NCI-H187 (cell line): Measurements from ENCODE around the gene BLCAP.

Experiments used
- DNase-seq, 2 experiments: peaks; one replicate each; lab custom pipeline; 2025; lab: John Stamatoyannopoulos, UW

The BLCAP gene

GRCh38 chr20:37529968-37530600 is 2.4 kb upstream of the BLCAP start:
- no peak for DNase-seq

DNA sequence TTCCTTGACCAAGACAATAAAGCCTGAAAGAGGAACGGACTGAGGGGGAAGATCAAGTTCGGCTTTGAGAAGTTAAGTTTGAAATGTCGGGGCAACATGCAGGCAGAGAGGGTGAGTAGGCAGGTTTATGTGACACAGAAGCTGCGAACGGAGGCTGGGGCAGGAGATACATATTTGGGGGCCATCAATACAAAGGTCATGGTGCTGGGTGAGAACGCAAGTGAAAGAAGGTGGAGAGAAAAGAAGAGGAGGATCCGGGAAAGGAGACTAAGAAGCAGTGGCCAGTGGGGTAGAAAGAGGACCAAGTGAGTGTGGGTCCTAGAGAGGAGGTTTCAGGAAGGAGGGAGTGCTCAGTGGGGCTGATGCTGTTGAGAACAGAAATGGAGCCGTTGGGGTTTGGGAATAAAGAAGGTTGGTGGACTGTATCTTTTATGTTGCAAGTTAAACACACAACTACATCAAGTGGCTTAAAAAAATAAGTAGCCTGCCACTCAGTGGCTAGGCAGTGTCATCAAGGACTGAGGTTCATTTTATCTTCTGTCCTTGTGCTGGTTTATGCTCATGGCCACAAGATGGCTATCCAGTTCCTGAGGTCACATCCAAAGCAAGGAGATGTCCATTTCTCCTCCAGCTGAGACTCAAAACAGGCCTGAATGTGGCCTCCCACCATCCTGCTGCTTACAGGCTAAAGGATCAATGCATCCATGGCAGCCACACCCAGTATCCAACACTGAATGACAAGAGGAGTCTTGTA is 1.7 kb upstream of the BLCAP start:
- no peak for DNase-seq

- no peak for DNase-seq
Measured at GRCh38 chr20:37528446-37529213, 954 bp upstream of the BLCAP start.

GRCh38 chr20:37526839-37527637 is 638 bp downstream of the BLCAP start:
- no peak for DNase-seq

- DNase-seq = no peak
Measured at GRCh38 chr20:37526238-37526838, 1.3 kb downstream of the BLCAP start.

- DNase-seq = no peak
Measured at GRCh38 chr20:37525810-37526209, 1.9 kb downstream of the BLCAP start.

- peak; percentile 67 to 91 for DNase-seq
Measured at GRCh38 chr20:37524859-37525708, 2.6 kb downstream of the BLCAP start.

DNA sequence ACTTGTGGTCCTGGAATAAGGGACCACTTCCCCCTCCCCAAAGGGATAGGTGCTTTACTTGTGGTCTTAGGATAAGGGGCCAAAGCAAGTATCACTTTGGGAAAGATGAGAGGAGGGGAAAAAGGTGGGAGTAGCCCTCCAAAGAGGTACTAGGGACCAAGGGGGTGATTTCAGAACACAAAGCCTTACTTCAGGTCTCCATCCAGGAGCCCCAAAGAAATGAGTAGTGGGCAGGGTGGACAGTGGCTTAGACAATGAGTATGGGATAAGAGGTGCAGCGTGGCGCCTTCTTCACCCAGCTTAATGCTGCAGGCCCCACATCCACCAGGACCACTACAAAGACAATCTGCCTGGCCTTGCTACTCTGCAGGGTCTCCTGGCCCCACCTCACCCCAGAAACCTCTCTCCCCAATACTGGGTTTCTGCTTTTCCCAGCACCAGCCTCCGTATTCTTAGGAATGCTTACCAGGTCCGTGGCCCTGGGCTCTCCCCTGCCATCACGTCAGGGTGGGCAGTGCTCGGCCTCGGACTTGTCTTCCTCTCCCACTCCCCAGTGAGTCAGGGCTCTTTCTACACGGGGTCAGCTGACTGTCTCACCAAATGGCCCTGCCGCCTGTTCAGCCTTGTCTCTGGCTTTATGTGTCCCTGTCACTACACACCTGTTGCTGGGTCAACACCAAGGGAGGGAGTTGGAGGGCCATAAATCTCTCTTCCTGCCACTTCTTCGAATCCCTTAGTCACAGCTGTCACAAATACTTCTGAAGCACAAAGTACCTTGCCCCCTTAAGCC is 3.6 kb downstream of the BLCAP start:
- peak; percentile 79 to 91 for DNase-seq

DNA sequence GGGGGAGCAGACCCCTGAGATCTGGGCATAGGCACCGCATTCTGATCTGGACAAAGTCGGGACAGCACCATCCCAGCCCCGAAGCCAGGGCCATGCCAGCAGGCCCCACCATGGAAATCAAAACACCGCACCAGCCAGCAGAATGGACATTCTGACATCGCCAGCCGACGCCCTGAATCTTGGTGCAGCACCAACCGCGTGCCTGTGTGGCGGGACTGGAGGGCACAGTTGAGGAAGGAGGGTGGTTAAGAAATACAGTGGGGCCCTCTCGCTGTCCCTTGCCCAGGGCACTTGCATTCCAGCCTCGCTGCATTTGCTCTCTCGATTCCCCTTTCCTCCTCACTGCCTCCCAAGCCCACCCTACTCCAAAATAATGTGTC is 4.7 kb downstream of the BLCAP start:
- DNase-seq = no peak

GRCh38 chr20:37522260-37523011 is 5.2 kb downstream of the BLCAP start:
- DNase-seq = peak; percentile 62 to 84

DNA sequence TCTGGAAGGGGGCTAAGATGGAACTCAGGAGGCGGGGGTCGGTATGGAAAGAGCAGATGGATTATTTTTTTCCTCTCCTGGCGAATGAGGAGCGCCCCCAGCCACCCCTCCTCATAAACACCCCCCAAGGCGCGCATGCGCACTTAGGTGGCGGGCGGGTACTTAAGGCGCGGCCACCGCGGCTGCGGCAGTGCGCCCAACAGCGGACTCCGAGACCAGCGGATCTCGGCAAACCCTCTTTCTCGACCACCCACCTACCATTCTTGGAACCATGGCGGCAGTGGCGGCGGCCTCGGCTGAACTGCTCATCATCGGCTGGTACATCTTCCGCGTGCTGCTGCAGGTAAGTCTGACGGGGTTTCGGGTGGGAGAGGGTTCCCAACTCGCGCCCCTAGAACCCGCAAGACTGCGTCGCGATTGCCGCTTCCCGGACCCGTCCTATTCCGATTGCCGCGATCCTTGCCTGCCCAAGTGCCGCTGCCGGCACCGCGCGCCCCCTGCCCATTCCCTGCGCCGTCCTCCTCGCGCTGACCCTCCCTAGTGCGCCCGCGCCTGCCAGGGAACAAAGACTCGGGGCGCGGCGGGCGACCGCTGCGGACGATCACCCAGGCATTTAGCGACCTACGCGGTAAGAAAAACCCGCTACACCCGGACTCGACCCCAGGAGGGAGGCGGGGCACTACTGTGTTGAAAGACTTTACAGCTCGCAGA is 6.5 kb downstream of the BLCAP start, which contains the start of gene NNAT:
NNAT (plus strand) TSS at position 190 of the 711 bp plus-strand sequence; CDS start at position 272, 82 bp downstream.
- DNase-seq = no peak

GRCh38 chr20:37520419-37520955 is 7.2 kb downstream of the BLCAP start:
- no peak for DNase-seq

DNA sequence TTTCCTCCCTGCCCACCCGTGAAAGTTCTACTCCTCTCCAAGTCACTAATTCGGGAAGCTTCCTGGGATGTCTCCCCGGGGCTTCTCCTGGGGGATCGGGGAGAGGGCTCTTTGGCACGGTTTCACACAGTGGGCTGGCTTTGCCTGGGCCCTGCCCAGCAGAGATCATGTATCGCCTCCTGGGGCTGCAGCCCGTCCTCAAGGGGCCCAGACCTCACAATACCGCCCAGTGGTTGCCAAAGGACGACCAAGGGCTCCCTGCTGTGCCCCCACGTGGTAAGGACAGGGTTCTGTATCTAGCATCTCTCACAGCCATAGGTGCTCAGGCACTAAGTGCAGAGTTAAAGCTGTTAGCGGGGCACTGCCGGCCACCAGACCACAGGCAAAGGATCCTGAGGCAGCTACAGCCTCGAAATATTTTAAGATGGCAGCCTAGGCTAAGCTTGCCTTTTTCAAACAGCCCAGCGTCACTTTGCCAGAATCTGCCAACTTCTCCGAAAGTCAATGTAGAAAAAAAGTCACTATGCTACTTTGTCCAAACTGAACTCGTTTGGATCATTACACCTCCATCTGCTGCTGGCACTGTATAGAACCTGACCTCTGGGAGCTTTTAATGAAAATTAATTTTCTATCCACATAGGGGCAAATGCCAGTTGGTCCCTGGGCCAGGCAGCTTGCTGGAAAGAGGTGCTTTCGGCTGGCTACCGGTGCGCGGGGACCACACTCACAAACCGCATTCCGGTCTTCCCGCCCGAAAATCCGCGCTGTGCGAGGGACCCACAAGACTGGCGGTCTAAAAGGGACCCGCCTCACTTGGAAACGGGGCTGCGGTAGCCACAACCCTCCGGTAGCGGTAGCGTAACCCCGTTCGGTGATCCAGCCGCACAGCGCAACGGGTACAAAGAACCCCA is 7.9 kb downstream of the BLCAP start:
- no peak for DNase-seq

GRCh38 chr20:37518606-37519507 is 8.8 kb downstream of the BLCAP start:
- no peak for DNase-seq

- no peak for DNase-seq
Measured at GRCh38 chr20:37518059-37518458, 9.6 kb downstream of the BLCAP start.
